GM23338 (cell line): Measurements from ENCODE around the gene GOLGA8N. TPM values are rescaled to one million over a fixed set of nuclear protein-coding genes. Genes with fewer than 3 reads are reported as not detected.

ENCODE experiments used
- ATAC-seq: fragments of 200-7000 bp; cut with Tn5 transposase; 3 replicates; pipeline ENCODE4 v1.9.1; 2020
- DNase-seq: peaks from one replicate; pipeline ENCODE4 v3.0.0-alpha.2; 2015; ENCODE audit warnings: low spot score
- H2AFZ ChIP-seq: fragments of 200-600 bp; sonication (generic); 2 replicates; pipeline ENCODE4 v1.8.0; 2016; ENCODE audit warnings: antibody characterized with exemption, mild to moderate bottlenecking, moderate library complexity
- H3F3A ChIP-seq: fragments of 200-600 bp; sonication (generic); replicated peaks from 2 replicates; pipeline ENCODE4 v1.8.0; 2017; ENCODE audit warnings: antibody characterized with exemption, mixed run types, low read depth
- H3K27ac ChIP-seq: fragments of 200-600 bp; sonication (generic); 2 replicates; pipeline ENCODE4 v1.6.1; 2016; ENCODE audit warnings: low read depth
- H3K27me3 ChIP-seq: fragments of 200-600 bp; sonication (generic); 2 replicates; pipeline ENCODE4 v1.8.0; 2016; ENCODE audit warnings: mild to moderate bottlenecking, mixed run types, moderate library complexity; ENCODE audit not compliant: insufficient read depth
- H3K36me3 ChIP-seq: fragments of 200-600 bp; sonication (generic); 2 replicates; pipeline ENCODE4 v1.8.0; 2016; ENCODE audit warnings: mild to moderate bottlenecking; ENCODE audit not compliant: insufficient read depth
- H3K4me1 ChIP-seq: fragments of 200-600 bp; sonication (generic); 2 replicates; pipeline ENCODE4 v1.8.0; 2016; ENCODE audit warnings: mild to moderate bottlenecking, moderate library complexity; ENCODE audit not compliant: insufficient read depth
- H3K4me2 ChIP-seq: fragments of 200-600 bp; sonication (generic); 2 replicates; pipeline ENCODE4 v1.7.1; 2017; ENCODE audit warnings: mixed run types
- H3K4me3 ChIP-seq: fragments of 200-600 bp; sonication (generic); 2 replicates; pipeline ENCODE4 v1.6.1; 2016; ENCODE audit warnings: mixed run types
- H3K79me2 ChIP-seq: fragments of 200-600 bp; sonication (generic); replicated peaks from 2 replicates; pipeline ENCODE4 v1.8.0; 2017; ENCODE audit warnings: mild to moderate bottlenecking; ENCODE audit not compliant: insufficient read depth
- H3K9me2 ChIP-seq: fragments of 200-600 bp; sonication (generic); 2 replicates; pipeline ENCODE4 v1.8.0; 2017; ENCODE audit not compliant: insufficient read depth
- H4K20me1 ChIP-seq: fragments of 200-600 bp; sonication (generic); replicated peaks from 2 replicates; pipeline ENCODE4 v1.8.0; 2017; ENCODE audit warnings: mild to moderate bottlenecking; ENCODE audit not compliant: insufficient read depth
- H3K27ac Mint-ChIP-seq: 2 replicates; pipeline ENCODE4 v1.8.0; 2020; ENCODE audit warnings: inconsistent platforms, mild to moderate bottlenecking, moderate library complexity, mixed read lengths
- H3K27me3 Mint-ChIP-seq: 3 replicates; pipeline ENCODE4 v1.8.0; 2022; ENCODE audit warnings: low read depth, mild to moderate bottlenecking, moderate library complexity, mixed read lengths, inconsistent platforms; ENCODE audit not compliant: insufficient read depth, poor library complexity
- H3K36me3 Mint-ChIP-seq: 3 replicates; pipeline ENCODE4 v1.8.0; 2021; ENCODE audit warnings: low read depth, mild to moderate bottlenecking, inconsistent platforms, moderate library complexity, mixed read lengths
- H3K4me1 Mint-ChIP-seq: 3 replicates; pipeline ENCODE4 v1.8.0; 2020; ENCODE audit warnings: mild to moderate bottlenecking, inconsistent platforms, mixed read lengths
- H3K4me3 Mint-ChIP-seq: 3 replicates; pipeline ENCODE4 v1.8.0; 2021; ENCODE audit warnings: moderate library complexity, mild to moderate bottlenecking, inconsistent platforms, mixed read lengths
- H3K9me3 Mint-ChIP-seq: 3 replicates; pipeline ENCODE4 v1.8.0; 2020; ENCODE audit warnings: moderate library complexity, mild to moderate bottlenecking, inconsistent platforms, mixed read lengths
- CREB1 ChIP-seq: fragments of 250-450 bp; sonication (Bioruptor Pico); IDR thresholded peaks from 2 replicates; pipeline ENCODE4 v1.5.0; 2020; ENCODE audit warnings: low read depth, mild to moderate bottlenecking, moderate library complexity
- CTCF ChIP-seq, 2 experiments: fragments of 200-600 bp in 1 of 2; sonication (generic) in 1 of 2; conservative IDR thresholded peaks; 2 replicates each; pipeline versions ENCODE4 v1.5.1 to v1.6.1; 2016 to 2017; ENCODE audit warnings: antibody characterized with exemption in 2 of 2, low read depth in 2 of 2, mild to moderate bottlenecking in 2 of 2, moderate library complexity in 1 of 2
- ETS1 ChIP-seq: IDR thresholded peaks from 2 replicates; pipeline ENCODE4 v1.6.1; 2016; ENCODE audit warnings: antibody characterized with exemption
- EZH2 ChIP-seq: fragments of 200-600 bp; sonication (generic); IDR thresholded peaks from one replicate; pipeline ENCODE4 v1.8.0; 2017; ENCODE audit warnings: antibody characterized with exemption, mild to moderate bottlenecking, low read depth; ENCODE audit not compliant: unreplicated experiment
- EZH2phosphoT487 ChIP-seq: fragments of 200-600 bp; sonication (generic); IDR thresholded peaks from one replicate; pipeline ENCODE4 v1.8.1; 2018; ENCODE audit warnings: antibody characterized with exemption; ENCODE audit not compliant: unreplicated experiment
- JUNB ChIP-seq: IDR thresholded peaks from one replicate; pipeline ENCODE4 v1.6.1; 2016; ENCODE audit warnings: antibody characterized with exemption; ENCODE audit not compliant: unreplicated experiment
- NANOG ChIP-seq: IDR thresholded peaks from 2 replicates; pipeline ENCODE4 v1.6.1; 2016; ENCODE audit warnings: antibody characterized with exemption, borderline replicate concordance
- POLR2AphosphoS5 ChIP-seq: IDR thresholded peaks from 2 replicates; pipeline ENCODE4 v1.6.1; 2016; ENCODE audit warnings: antibody characterized with exemption, low read depth
- REST ChIP-seq: IDR thresholded peaks from one replicate; pipeline ENCODE4 v1.6.1; 2018; ENCODE audit warnings: antibody characterized with exemption; ENCODE audit not compliant: unreplicated experiment
- ZNF114 ChIP-seq: fragments of 250-450 bp; sonication (Bioruptor Pico); IDR thresholded peaks from 2 replicates; pipeline ENCODE4 v1.5.0; 2020; ENCODE audit warnings: mild to moderate bottlenecking, moderate library complexity
- ZNF331 ChIP-seq: fragments of 250-450 bp; sonication (Bioruptor Pico); IDR thresholded peaks from 2 replicates; pipeline ENCODE4 v1.5.0; 2020; ENCODE audit warnings: low read depth, mild to moderate bottlenecking, moderate library complexity
- ZNF462 ChIP-seq: fragments of 250-450 bp; sonication (Bioruptor Pico); IDR thresholded peaks from 2 replicates; pipeline ENCODE4 v1.5.0; 2020; ENCODE audit warnings: mild to moderate bottlenecking, moderate library complexity
- polyA plus RNA-seq: library from polyadenylated mRNA; unstranded; fragments of >200 nt; fragmentation: Nextera tagmentation; extraction: Ambion mirVana; gene quantifications from 2 replicates; pipeline ENCODE4 v1.2.1, GENCODE V29; 2016
- total RNA-seq: library from RNA; depleted of rRNA; stranded (reverse); fragments of >200 nt; shearing (Covaris generic); gene quantifications from 2 replicates; pipeline ENCODE4 v1.2.3, GENCODE V29; 2014

GOLGA8N gene
- total and polyA plus RNA-seq, 2 experiments from 2014 or later = 0.40 to 14.8 TPM

GRCh38 chr15:32636908-32637567, 43.8 kb downstream of the GOLGA8N start:
- Histone ChIP-seq H2AFZ (no peak overlapping the region), H4K20me1 (peaks cover 15% of the 10 kb centered on the region), H3K36me3 (peaks cover 53% of the 10 kb centered on the region), H3F3A (no peaks in the 10 kb centered on the region), H3K4me1 (peaks cover 5% of the 10 kb centered on the region; the same call in 1 of the 2 replicates), H3K79me2 (no peaks in the 10 kb centered on the region), H3K27me3 (no peaks in the 10 kb centered on the region), H3K4me3 (no peak overlapping the region), H3K27ac (no peak overlapping the region), H3K9me2 (no peaks in the 10 kb centered on the region), H3K4me2 (no peak overlapping the region)
- H3K27me3 Mint-ChIP-seq = peaks cover 2% of the 10 kb centered on the region
- no peak overlapping the region for H3K4me3 Mint-ChIP-seq
- no peak for DNase-seq
- TF ChIP-seq CREB1 (no peak), NANOG (no peak), ZNF462 (no peak), EZH2 (no peak), REST (no peak), ZNF331 (CRISPR knock-in tag) (no peak), CTCF (conservative IDR thresholded peaks at IDR 0.05; ENCODE audit: low read depth in 2 of 2) (no peak), EZH2phosphoT487 (no peak), JUNB (no peak), ZNF114 (no peak), ETS1 (no peak), POLR2AphosphoS5 (no peak)
- peaks cover 6% of the 10 kb centered on the region for H3K4me1 Mint-ChIP-seq
- no peaks in the 10 kb centered on the region for H3K9me3 Mint-ChIP-seq
- ATAC-seq = no peak
- no peak overlapping the region for H3K27ac Mint-ChIP-seq
- peaks cover 41% of the 10 kb centered on the region for H3K36me3 Mint-ChIP-seq
